Ovary (tissue), 9 donors: ENCODE data around the gene DHCR24. TPM values are rescaled to one million over a fixed set of nuclear protein-coding genes. Genes with fewer than 3 reads are reported as not detected.

Experiments used
- DNase-seq, 5 donors: peaks; one replicate each; pipeline ENCODE4 v3.0.0-alpha.2; 2019 to 2020
- H3K27ac ChIP-seq, 2 donors: fragments of 200-600 bp; one replicate each; pipeline versions ENCODE4 v1.5.1 to v1.8.0; 2019 to 2022
- H3K27me3 ChIP-seq: fragments of 200-600 bp; one replicate; pipeline ENCODE4 v1.8.0; 2022
- H3K36me3 ChIP-seq: fragments of 200-600 bp; sonication (generic); one replicate; pipeline ENCODE4 v1.5.1; 2019
- H3K4me1 ChIP-seq: one replicate; pipeline ENCODE4 v1.8.1; 2013; ENCODE audit warnings: mild to moderate bottlenecking, moderate library complexity; ENCODE audit not compliant: insufficient read depth
- H3K4me3 ChIP-seq: fragments of 200-600 bp; sonication (generic); one replicate; pipeline ENCODE4 v1.5.1; 2017
- H3K9me3 ChIP-seq, 2 donors: fragments of 200-600 bp in 1 of 2; sonication (generic) in 1 of 2; one replicate each; pipeline versions ENCODE4 v1.5.1 to v1.8.1; 2013 to 2019; ENCODE audit warnings: mild to moderate bottlenecking in 1 of 2, moderate library complexity in 1 of 2
- CTCF ChIP-seq, 3 donors: fragments of 450-650 bp in 2 of 3; fragments of 200-600 bp in 1 of 3; IDR thresholded peaks; one replicate each; pipeline versions ENCODE4 v1.5.1 to v1.8.0; 2016 to 2022; ENCODE audit warnings: antibody characterized with exemption in 3 of 3, mild to moderate bottlenecking in 1 of 3
- EP300 ChIP-seq: sonication (generic); formaldehyde crosslinking; IDR thresholded peaks from one replicate; pipeline ENCODE4 v1.6.1; 2017; ENCODE audit warnings: antibody characterized with exemption
- POLR2A ChIP-seq: fragments of 450-650 bp; IDR thresholded peaks from one replicate; pipeline ENCODE4 v1.6.1; 2017; ENCODE audit warnings: antibody characterized with exemption, mild to moderate bottlenecking, moderate library complexity
- WGBS, 3 donors: extraction: QIAGEN DNeasy Blood & Tissue Kit in 1 of 3; methylation state at CpG; one replicate each; pipeline versions ENCODE4 v1.1.5 to v1.1.7; 2013 to 2017; 5-methylcytosine and 5-hydroxymethylcytosine counted together
- intact Hi-C, 4 donors: fragments of 100-400 bp; cut with DNase I; formaldehyde crosslinking; loops; one replicate each; pipeline versions ENCODE4 v1.11.0 to v1.15.1; 2022 to 2023
- polyA plus RNA-seq, 2 donors: library from polyadenylated mRNA; stranded (reverse); fragments of 200-250 nt in 1 of 2; fragments of 350-450 nt in 1 of 2; fragmentation: Illumina TruSeq in 1 of 2; extraction: RNeasy Lipid Tissue Mini Kit (QIAGEN cat#74804) in 1 of 2; gene quantifications; one replicate each; pipeline ENCODE4 v1.2.3, GENCODE V29; 2013 to 2014
- total RNA-seq, 7 donors: library from RNA; depleted of rRNA in 2 of 7; stranded (reverse); fragments of >200 nt in 2 of 7; fragmentation: NEBNext Ultra II Directional in 3 of 7; extraction: Animal tissue kit (Norgen Biotek cat#: 25700) in 3 of 7; gene quantifications; one replicate each; pipeline versions ENCODE4 v1.1.0 to v1.2.4, GENCODE V29; 2016 to 2023
- donor health status: DM: no; HTN: no; CAD: no; lungs with moderate emphysema.
- donor health status: DM: no; HTN: no; CAD: no.
- donor health status: Bipolar disorder and iron deficiency.
- donor health status: DM: yes; HTN: yes; CAD: no.
- donor health status: DM: no; HTN: no; CAD: no.
- donor health status: DM: yes; HTN: yes; CAD: no.

DHCR24 gene
- total and polyA plus RNA-seq, 9 donors = 10.5 to 1,394 (median 74.6) TPM

GRCh38 chr1:54857746-54858561 is 29.0 kb downstream of the DHCR24 start:
- peak in 1 of 5 donors; percentile 24 for DNase-seq
- no peak for TF ChIP-seq POLR2A
- TF ChIP-seq CTCF (IDR thresholded peaks at IDR 0.05) = no peak
- TF ChIP-seq EP300 = no peak
- H3K9me3 ChIP-seq = no peaks in the 10 kb centered on the region
- no peaks in the 10 kb centered on the region for H3K36me3 ChIP-seq
- H3K4me1 ChIP-seq = peaks cover 1% of the 10 kb centered on the region
- intact Hi-C loops = no loop called here
- H3K27me3 ChIP-seq = no peaks in the 10 kb centered on the region
- no peak overlapping the region for H3K27ac ChIP-seq
- no peak overlapping the region for H3K4me3 ChIP-seq
- 72 to 89% (median 81%) methylated on average over 9 of the region's 9 CpGs for WGBS, 3 donors

DNA sequence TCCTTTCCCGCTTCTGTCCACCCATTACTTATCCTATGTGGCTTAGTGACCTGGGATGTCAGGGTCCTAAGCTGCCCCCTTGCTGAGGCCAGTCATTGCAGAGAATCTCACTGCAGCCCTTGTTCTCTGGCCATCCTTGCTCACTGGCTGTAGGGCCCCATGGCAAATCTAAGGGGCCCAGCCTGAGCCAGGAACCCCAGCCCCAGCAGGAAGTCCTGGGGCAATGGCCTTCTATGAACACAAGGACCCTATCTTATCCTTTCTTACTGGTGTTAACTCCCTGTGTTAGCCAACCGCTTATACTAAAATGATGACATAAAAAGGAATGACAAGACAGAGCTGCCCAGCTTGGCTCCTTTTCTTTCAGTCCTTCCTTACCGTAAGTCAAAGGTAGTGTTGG is 29.9 kb downstream of the DHCR24 start:
- intact Hi-C loops = no loop called here
- H3K4me3 ChIP-seq = no peak overlapping the region
- TF ChIP-seq CTCF (IDR thresholded peaks at IDR 0.05) (no peak), EP300 (no peak), POLR2A (no peak)
- H3K4me1 ChIP-seq = peaks cover 1% of the 10 kb centered on the region
- H3K27me3 ChIP-seq = no peaks in the 10 kb centered on the region
- no peak overlapping the region for H3K27ac ChIP-seq
- 88 to 92% (median 91%) methylated on average over 3 of the region's 3 CpGs for WGBS, 3 donors
- peak in 1 of 5 donors; percentile 5 for DNase-seq
- H3K9me3 ChIP-seq = no peaks in the 10 kb centered on the region
- H3K36me3 ChIP-seq = no peaks in the 10 kb centered on the region

DNA sequence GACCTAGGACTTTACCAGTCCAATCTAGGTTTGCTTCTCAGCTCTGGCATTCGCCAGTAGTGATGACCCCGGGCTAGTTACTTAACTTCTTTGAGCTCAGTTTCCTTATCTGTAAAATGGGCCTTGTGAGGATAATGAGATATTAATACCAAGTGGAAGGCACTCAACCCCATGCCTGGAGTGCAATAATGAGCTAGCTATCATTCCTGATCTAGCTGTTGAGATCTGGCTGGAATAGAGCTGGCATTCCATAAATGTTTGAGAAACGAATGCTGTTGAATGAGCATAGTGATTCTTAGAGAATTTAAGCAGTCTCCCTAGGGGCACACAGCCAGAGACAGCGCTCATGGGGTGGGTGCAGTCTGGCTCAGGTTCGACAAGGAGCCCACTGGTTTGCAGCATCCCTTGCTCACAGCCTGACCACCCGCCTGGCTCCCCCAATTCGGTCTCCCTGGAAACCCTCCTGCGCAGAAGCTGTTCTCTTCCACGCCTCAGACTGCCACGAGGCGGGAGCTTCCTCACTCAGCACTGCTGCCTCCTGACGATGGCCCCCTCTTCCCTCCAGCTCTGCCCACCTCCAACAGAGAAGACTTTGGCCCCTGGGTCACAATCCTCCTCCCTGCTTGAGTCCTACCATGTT is 32.5 kb downstream of the DHCR24 start:
- Histone ChIP-seq H3K27me3 (no peaks in the 10 kb centered on the region), H3K9me3 (no peaks in the 10 kb centered on the region), H3K36me3 (no peaks in the 10 kb centered on the region), H3K4me3 (no peak overlapping the region), H3K27ac (no peak overlapping the region), H3K4me1 (no peaks in the 10 kb centered on the region)
- TF ChIP-seq CTCF (IDR thresholded peaks at IDR 0.05) (no peak), EP300 (no peak), POLR2A (no peak)
- 92 to 93% (median 93%) methylated on average over 12 of the region's 12 CpGs for WGBS, 3 donors
- intact Hi-C loops = no loop called here
- no peak for DNase-seq

DNA sequence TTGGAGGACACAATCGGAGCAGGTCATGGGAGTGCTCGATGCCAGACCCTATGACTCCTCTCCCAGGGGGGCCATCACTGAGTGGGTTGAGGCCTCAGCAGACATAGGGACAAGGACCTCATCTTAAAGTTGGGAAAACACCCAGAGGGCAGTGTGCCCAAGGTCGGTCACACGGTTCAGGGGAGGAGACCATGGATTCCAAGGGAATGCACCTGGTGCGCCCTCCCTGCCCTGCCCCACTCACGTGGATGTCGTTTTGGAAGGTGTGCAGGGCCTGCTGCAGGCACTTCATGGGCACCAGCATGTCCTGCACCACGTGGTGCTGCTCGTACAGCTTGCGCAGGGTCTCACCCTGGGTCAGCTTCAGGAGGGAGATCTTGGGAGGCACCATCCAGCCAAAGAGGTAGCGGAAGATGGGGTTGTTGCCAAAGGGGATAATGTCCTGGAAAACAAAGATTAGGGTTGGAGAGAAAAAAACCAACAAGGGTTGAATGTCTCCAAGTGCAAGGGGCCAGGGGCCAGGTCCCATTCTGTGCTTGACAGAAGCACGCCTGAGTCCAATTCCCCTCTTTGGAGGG is 33.1 kb downstream of the DHCR24 start:
- no peak for TF ChIP-seq EP300
- H3K4me1 ChIP-seq = no peaks in the 10 kb centered on the region
- no peaks in the 10 kb centered on the region for H3K9me3 ChIP-seq
- H3K36me3 ChIP-seq = no peaks in the 10 kb centered on the region
- no peak overlapping the region for H3K27ac ChIP-seq
- H3K4me3 ChIP-seq = no peak overlapping the region
- DNase-seq = no peak
- intact Hi-C loops = no loop called here
- H3K27me3 ChIP-seq = no peaks in the 10 kb centered on the region
- 82 to 88% (median 82%) methylated on average over 12 of the region's 12 CpGs for whole genome bisulfite sequencing, 3 donors
